IPS-NIHi11 (cell line): ENCODE measurements around the gene FOXA2.
"Not testable (repeated sequence)": the region's sequence is repeated elsewhere in the genome, so short reads cannot be mapped to it uniquely, and the experiment has no call there.

Source experiments
- DNase-seq: peaks from one replicate; pipeline ENCODE4 v3.0.0; 2012; ENCODE audit warnings: mixed read lengths, low spot score

The FOXA2 gene

GRCh38 chr20:22584522-22584921, at the start of gene FOXA2:
FOXA2 (minus strand) TSS chr20:22584572; CDS start chr20:22584278, 294 bp downstream.
- no peak for DNase-seq

- DNase-seq, result no peak
These were observed 46.3 kb upstream of the FOXA2 start for GRCh38 chr20:22630701-22631100.

- no peak for DNase-seq
These were observed 45.6 kb upstream of the FOXA2 start for GRCh38 chr20:22629927-22630326.

GRCh38 chr20:22629447-22629846, 45.1 kb upstream of the FOXA2 start:
- DNase-seq, result no peak

- DNase-seq, result no peak
These were observed 42.1 kb upstream of the FOXA2 start for GRCh38 chr20:22626496-22626895.

- peak; percentile 21 for DNase-seq
These were observed 38.8 kb upstream of the FOXA2 start for GRCh38 chr20:22623211-22623610.

GRCh38 chr20:22620342-22620741, 36.0 kb upstream of the FOXA2 start:
- peak; percentile 17 for DNase-seq

GRCh38 chr20:22619806-22620205, 35.4 kb upstream of the FOXA2 start:
- DNase-seq, result peak; percentile 23

GRCh38 chr20:22619272-22619671, 34.9 kb upstream of the FOXA2 start:
- DNase-seq, result no peak

- DNase-seq, result no peak
These were observed 32.8 kb upstream of the FOXA2 start for GRCh38 chr20:22617160-22617559.

- no peak for DNase-seq
These were observed 32.2 kb upstream of the FOXA2 start for GRCh38 chr20:22616551-22616950.

GRCh38 chr20:22615425-22615824, 31.1 kb upstream of the FOXA2 start:
- DNase-seq, result no peak

- DNase-seq, result no peak
These were observed 27.3 kb upstream of the FOXA2 start for GRCh38 chr20:22611636-22612035.

- DNase-seq, result no peak
These were observed 23.3 kb upstream of the FOXA2 start for GRCh38 chr20:22607695-22608094.

GRCh38 chr20:22604815-22605214, 20.4 kb upstream of the FOXA2 start:
- no peak for DNase-seq

GRCh38 chr20:22601361-22602141, 17.2 kb upstream of the FOXA2 start:
- DNase-seq, result no peak

GRCh38 chr20:22599258-22599657, 14.9 kb upstream of the FOXA2 start:
- not testable (repeated sequence) for DNase-seq

- DNase-seq, result no peak
These were observed 12.9 kb upstream of the FOXA2 start for GRCh38 chr20:22597303-22597702.

- DNase-seq, result no peak
These were observed 6.3 kb upstream of the FOXA2 start for GRCh38 chr20:22590662-22591061.

- DNase-seq, result peak; percentile 70
These were observed 2.4 kb upstream of the FOXA2 start for GRCh38 chr20:22586645-22587310.

GRCh38 chr20:22585786-22586493, 1.6 kb upstream of the FOXA2 start:
- no peak for DNase-seq

GRCh38 chr20:22584922-22585785, 782 bp upstream of the FOXA2 start:
- no peak for DNase-seq
